GOT3 (cell line): Measurements from ENCODE around the gene BBS9.
"Not testable (repeated sequence)": the region's sequence is repeated elsewhere in the genome, so short reads cannot be mapped to it uniquely, and the experiment has no call there.

Experiments
- DNase-seq: peaks from one replicate; lab custom pipeline; 2025; ENCODE audit warnings: mixed read lengths; lab: John Stamatoyannopoulos, UW

BBS9 gene

GRCh38 chr7:33276729-33277128, 147.4 kb downstream of the BBS9 start:
- no peak for DNase-seq

- no peak for DNase-seq
Observed at GRCh38 chr7:33278095-33278494, 148.7 kb downstream of the BBS9 start.

GRCh38 chr7:33286501-33286900, 157.1 kb downstream of the BBS9 start:
- no peak for DNase-seq

GRCh38 chr7:33287738-33288137, 158.4 kb downstream of the BBS9 start:
- no peak for DNase-seq

- no peak for DNase-seq
Observed at GRCh38 chr7:33298848-33299247, 169.5 kb downstream of the BBS9 start.

GRCh38 chr7:33299425-33299824, 170.1 kb downstream of the BBS9 start:
- DNase-seq: no peak

GRCh38 chr7:33300131-33300530, 170.8 kb downstream of the BBS9 start:
- no peak for DNase-seq

GRCh38 chr7:33300742-33301141, 171.4 kb downstream of the BBS9 start:
- DNase-seq: no peak

- DNase-seq: not testable (repeated sequence)
Observed at GRCh38 chr7:33303978-33304557, 174.7 kb downstream of the BBS9 start.

GRCh38 chr7:33307205-33307604, 177.8 kb downstream of the BBS9 start:
- no peak for DNase-seq

GRCh38 chr7:33310546-33310945, 181.2 kb downstream of the BBS9 start:
- DNase-seq: no peak

- no peak for DNase-seq
Observed at GRCh38 chr7:33325754-33326484, 196.6 kb downstream of the BBS9 start.

- DNase-seq: no peak
Observed at GRCh38 chr7:33326485-33326848, 197.1 kb downstream of the BBS9 start.

GRCh38 chr7:33327427-33327826, 198.1 kb downstream of the BBS9 start:
- no peak for DNase-seq

GRCh38 chr7:33334349-33334748, 205.0 kb downstream of the BBS9 start:
- DNase-seq: no peak

- no peak for DNase-seq
Observed at GRCh38 chr7:33336820-33337219, 207.5 kb downstream of the BBS9 start.

GRCh38 chr7:33339074-33339790, 209.9 kb downstream of the BBS9 start:
- no peak for DNase-seq

GRCh38 chr7:33346055-33346454, 216.7 kb downstream of the BBS9 start:
- no peak for DNase-seq

- DNase-seq: no peak
Observed at GRCh38 chr7:33350577-33350976, 221.2 kb downstream of the BBS9 start.

GRCh38 chr7:33351709-33352108, 222.3 kb downstream of the BBS9 start:
- no peak for DNase-seq

- no peak for DNase-seq
Observed at GRCh38 chr7:33354201-33354600, 224.8 kb downstream of the BBS9 start.

- no peak for DNase-seq
Observed at GRCh38 chr7:33355386-33355785, 226.0 kb downstream of the BBS9 start.

- DNase-seq: no peak
Observed at GRCh38 chr7:33356336-33356735, 227.0 kb downstream of the BBS9 start.
